Thyroid gland (tissue), 4 donors: ENCODE results near the gene CAPN5.

Source experiments
- POLR2A ChIP-seq, 2 donors: fragments of 450-650 bp; IDR thresholded peaks; one replicate each; pipeline ENCODE4 v1.6.1; 2017; ENCODE audit warnings: antibody characterized with exemption in 2 of 2, mild to moderate bottlenecking in 2 of 2, moderate library complexity in 1 of 2
- TF ChIP-seq, protein P1 (sequence below), 6 experiments: fragments of 200-600 bp in 3 of 6; fragments of 450-650 bp in 3 of 6; sonication (generic) in 3 of 6; IDR thresholded peaks; one replicate each; pipeline ENCODE4 v1.5.1; 2016 to 2019; ENCODE audit warnings: antibody characterized with exemption in 6 of 6, mild to moderate bottlenecking in 2 of 6, inconsistent platforms in 1 of 6, moderate library complexity in 1 of 6

DNA sequence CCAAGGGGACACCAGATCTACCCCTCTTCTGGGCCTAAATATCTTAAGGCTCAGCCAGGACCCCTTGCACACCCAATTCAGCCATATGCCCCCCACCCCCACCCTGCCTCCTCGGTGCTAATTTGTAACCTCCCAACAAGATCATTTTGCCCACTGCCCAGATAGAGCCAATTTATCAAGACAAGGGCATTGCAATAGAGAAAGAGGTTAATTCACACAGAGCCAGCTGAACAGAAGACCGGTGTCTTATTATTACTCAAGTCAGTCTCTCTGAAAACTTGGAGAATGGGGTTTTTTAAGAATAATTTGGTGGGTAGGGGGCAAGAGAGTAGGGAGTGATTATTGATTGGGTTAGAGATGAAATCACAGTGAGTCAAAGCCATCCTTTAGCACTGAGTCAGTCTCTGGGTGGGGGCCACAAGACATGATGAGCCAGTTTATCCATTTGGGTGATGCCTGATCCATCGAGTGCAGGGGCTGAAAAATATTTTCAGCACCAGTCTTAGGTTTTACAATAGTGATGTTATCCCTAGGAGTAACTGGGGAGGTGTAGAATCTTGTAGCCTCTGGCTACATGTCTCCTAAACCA lies 9.9 kb upstream of the CAPN5 start:
- TF ChIP-seq, protein P1, sequence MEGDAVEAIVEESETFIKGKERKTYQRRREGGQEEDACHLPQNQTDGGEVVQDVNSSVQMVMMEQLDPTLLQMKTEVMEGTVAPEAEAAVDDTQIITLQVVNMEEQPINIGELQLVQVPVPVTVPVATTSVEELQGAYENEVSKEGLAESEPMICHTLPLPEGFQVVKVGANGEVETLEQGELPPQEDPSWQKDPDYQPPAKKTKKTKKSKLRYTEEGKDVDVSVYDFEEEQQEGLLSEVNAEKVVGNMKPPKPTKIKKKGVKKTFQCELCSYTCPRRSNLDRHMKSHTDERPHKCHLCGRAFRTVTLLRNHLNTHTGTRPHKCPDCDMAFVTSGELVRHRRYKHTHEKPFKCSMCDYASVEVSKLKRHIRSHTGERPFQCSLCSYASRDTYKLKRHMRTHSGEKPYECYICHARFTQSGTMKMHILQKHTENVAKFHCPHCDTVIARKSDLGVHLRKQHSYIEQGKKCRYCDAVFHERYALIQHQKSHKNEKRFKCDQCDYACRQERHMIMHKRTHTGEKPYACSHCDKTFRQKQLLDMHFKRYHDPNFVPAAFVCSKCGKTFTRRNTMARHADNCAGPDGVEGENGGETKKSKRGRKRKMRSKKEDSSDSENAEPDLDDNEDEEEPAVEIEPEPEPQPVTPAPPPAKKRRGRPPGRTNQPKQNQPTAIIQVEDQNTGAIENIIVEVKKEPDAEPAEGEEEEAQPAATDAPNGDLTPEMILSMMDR (IDR thresholded peaks at IDR 0.05), result no peak
- no peak for TF ChIP-seq POLR2A (IDR thresholded peaks at IDR 0.05)
